ENCODE data around the gene AKAP13. TPM values are rescaled to one million over a fixed set of nuclear protein-coding genes. Genes with fewer than 3 reads are reported as not detected.
A peak's percentile ranks its signal among the peaks of the same experiment; 100 is the strongest.

AKAP13 gene
- total and polyA plus RNA-seq, 7 donors, result 18.2 to 126 (median 93.7) TPM

- intact Hi-C loops (cut with DNase I), result no loop called here
- DNase-seq (no peak), ATAC-seq (no peak)
- Histone ChIP-seq H3K4me1 (no peaks in the 10 kb centered on the region), H3K27me3 (ENCODE audit: insufficient read depth in 3 of 3, low read length in 2 of 3) (no peaks in the 10 kb centered on the region), H3K4me3 (no peak overlapping the region), H3K36me3 (ENCODE audit: insufficient read depth in 1 of 2, low read depth in 1 of 2) (peaks cover 23 to 100% of the 10 kb centered on the region in 2 donors), H3K9me3 (no peaks in the 10 kb centered on the region), H3K27ac (no peak overlapping the region)
- 91 to 96% (median 91%) methylated on average over 4 of the region's 4 CpGs for WGBS, 3 donors
- TF ChIP-seq, protein P1, sequence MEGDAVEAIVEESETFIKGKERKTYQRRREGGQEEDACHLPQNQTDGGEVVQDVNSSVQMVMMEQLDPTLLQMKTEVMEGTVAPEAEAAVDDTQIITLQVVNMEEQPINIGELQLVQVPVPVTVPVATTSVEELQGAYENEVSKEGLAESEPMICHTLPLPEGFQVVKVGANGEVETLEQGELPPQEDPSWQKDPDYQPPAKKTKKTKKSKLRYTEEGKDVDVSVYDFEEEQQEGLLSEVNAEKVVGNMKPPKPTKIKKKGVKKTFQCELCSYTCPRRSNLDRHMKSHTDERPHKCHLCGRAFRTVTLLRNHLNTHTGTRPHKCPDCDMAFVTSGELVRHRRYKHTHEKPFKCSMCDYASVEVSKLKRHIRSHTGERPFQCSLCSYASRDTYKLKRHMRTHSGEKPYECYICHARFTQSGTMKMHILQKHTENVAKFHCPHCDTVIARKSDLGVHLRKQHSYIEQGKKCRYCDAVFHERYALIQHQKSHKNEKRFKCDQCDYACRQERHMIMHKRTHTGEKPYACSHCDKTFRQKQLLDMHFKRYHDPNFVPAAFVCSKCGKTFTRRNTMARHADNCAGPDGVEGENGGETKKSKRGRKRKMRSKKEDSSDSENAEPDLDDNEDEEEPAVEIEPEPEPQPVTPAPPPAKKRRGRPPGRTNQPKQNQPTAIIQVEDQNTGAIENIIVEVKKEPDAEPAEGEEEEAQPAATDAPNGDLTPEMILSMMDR (IDR thresholded peaks at IDR 0.05), result no peak
Observed at GRCh38 chr15:85718981-85719380, 338.6 kb downstream of the AKAP13 start.

DNA sequence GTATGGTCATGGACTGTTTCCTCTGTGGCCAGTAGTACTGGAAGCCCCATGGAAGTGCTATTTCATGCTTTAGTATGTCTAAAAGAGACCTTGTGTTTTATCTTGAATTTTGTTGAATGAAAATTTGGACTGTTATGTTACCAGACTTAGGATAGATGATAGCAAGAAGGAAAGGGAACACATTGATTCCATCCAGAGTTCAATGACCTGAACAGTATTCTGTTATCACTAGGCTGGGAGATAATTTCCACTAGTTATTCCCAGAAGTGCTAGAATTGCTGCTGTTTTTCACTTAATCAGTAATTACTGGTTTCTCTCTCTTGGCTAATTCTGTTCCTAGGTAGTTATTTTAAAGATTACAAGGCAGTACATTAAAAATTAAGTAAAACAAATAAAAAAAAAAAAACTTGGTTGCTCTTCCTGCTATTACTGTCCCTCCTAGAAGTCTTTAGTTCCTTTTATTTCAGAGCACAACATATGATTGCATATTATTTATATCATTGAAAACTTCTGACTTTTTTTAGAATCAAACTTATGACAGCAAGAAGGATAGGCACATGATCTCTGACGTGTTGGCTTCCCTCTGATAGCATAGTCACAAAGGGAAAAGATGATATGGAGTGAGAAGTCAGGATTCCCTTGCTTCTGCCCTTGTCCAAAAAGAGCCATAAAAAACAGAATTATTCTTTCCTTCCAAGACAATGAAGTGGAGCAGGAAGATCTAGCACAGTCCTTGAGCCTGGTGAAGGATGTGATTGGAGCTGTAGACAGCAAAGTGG is 342.2 kb downstream of the AKAP13 start:
- Histone ChIP-seq H3K36me3 (ENCODE audit: insufficient read depth in 1 of 2, low read depth in 1 of 2) (peaks cover 17 to 100% of the 10 kb centered on the region in 2 donors), H3K27ac (no peak overlapping the region), H3K4me1 (peaks cover 4% of the 10 kb centered on the region), H3K27me3 (ENCODE audit: insufficient read depth in 3 of 3, low read length in 2 of 3) (no peaks in the 10 kb centered on the region), H3K9me3 (no peaks in the 10 kb centered on the region), H3K4me3 (no peak overlapping the region)
- DNase-seq (no peak), ATAC-seq (no peak)
- TF ChIP-seq, protein P1 (IDR thresholded peaks at IDR 0.05), result no peak
- intact Hi-C loops (cut with DNase I), result no loop called here
- 51 to 79% (median 57%) methylated on average over 1 of the region's 1 CpG for WGBS, 3 donors

- Histone ChIP-seq H3K4me1 (peaks cover 4% of the 10 kb centered on the region), H3K9me3 (no peaks in the 10 kb centered on the region), H3K27ac (peak overlapping the region; percentile 14), H3K4me3 (no peak overlapping the region), H3K36me3 (ENCODE audit: insufficient read depth in 1 of 2, low read depth in 1 of 2) (peaks cover 17 to 100% of the 10 kb centered on the region in 2 donors), H3K27me3 (ENCODE audit: insufficient read depth in 3 of 3, low read length in 2 of 3) (no peaks in the 10 kb centered on the region)
- TF ChIP-seq, protein P1 (IDR thresholded peaks at IDR 0.05), result no peak
- ATAC-seq (peak in 3 of 4 donors; percentile 9 to 25 (median 19)), DNase-seq (no peak)
- intact Hi-C loops (cut with DNase I), result no loop called here
- WGBS, 3 donors, result 55 to 67% (median 58%) methylated on average over 10 of the region's 10 CpGs
Observed at GRCh38 chr15:85723960-85724945, 343.9 kb downstream of the AKAP13 start.

GRCh38 chr15:85725019-85725418 is 344.6 kb downstream of the AKAP13 start:
- H3K27ac ChIP-seq, result peak overlapping the region; percentile 14
- DNase-seq, result no peak
- peak in 3 of 4 donors; percentile 28 to 50 (median 34) for ATAC-seq
- TF ChIP-seq, protein P1 (IDR thresholded peaks at IDR 0.05), result no peak
- H3K27me3 ChIP-seq (ENCODE audit: insufficient read depth in 3 of 3, low read length in 2 of 3), result no peaks in the 10 kb centered on the region
- H3K36me3 ChIP-seq (ENCODE audit: insufficient read depth in 1 of 2, low read depth in 1 of 2), result peaks cover 17 to 98% of the 10 kb centered on the region in 2 donors
- WGBS, 3 donors, result 53 to 74% (median 63%) methylated on average over 3 of the region's 3 CpGs
- no peak overlapping the region for H3K4me3 ChIP-seq
- H3K4me1 ChIP-seq, result peaks cover 4% of the 10 kb centered on the region
- H3K9me3 ChIP-seq, result no peaks in the 10 kb centered on the region
- intact Hi-C loops (cut with DNase I), result no loop called here
